ENCODE measurements around the gene D2HGDH.
A peak's percentile ranks its signal among the peaks of the same experiment; 100 is the strongest.

DNA sequence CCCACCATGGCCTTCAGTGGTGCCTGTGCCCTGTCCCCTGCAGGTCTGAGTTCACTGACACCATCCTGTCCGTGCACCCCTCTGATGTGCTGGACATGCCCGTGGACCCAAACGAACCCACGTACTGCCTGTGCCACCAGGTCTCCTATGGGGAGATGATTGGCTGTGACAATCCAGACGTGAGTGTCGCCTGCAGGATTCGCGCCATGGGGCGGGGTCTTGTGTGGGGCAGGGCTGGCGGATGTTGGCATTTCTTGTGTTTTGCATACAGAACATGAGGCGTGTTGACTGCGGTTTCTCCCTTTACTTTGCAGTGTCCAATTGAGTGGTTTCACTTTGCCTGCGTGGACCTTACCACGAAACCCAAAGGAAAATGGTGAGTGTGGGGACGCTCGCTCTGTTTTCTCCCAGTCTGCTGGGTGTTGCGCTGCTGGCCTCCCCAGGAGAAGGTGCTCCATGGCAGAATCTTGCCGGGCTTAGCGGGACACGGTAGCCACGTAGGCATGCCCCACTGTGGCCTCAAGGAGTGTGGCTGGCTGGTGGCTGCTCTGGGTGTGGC, 11.5 kb upstream of the D2HGDH start:
- TF ChIP-seq POLR2AphosphoS5 (IDR thresholded peaks at IDR 0.05; ENCODE audit: low read depth, low read length) (no peak), POLR2A (IDR thresholded peaks at IDR 0.05; ENCODE audit: low read depth, low read length) (peak; percentile 26; the same call in 1 of the 2 replicates)
